ENCODE results near the gene RFX4.

DNA sequence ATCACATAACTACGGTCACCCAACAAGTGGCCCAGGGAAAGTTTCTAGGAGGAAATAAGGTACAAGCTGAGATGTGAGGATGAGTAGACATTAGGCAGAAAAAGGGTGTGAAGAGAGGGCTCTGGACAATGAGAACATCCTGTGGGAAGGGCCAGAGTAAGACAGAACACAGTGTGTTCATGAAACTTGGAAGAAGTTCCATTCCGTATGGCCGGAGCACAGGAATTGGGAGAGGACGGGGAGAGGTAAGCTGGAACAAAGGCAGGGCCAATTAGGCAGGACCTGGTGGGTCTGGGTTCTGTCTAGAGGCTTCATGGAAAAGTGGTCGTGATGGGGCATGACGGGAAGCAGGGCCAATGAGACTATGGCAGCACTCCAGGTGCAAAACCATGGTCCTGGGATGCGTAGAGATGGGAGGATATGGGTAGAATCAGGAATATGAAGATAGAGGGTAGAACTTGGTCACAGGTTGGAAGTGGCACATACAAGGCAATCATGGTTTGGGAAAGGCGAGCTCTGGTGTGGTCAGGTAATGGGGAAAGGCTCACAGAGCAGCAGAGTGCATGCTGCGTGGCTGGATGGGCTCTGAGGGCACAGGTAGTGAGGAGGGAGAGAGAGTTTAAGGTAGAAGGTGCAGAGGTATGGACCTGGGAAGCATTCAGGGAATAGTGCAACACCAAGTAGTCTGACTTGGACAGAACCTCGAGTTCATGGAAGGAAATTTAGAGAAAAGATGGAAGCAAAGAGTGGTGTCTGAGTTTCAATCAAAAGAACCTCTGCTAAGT lies 93.0 kb downstream of the RFX4 start:
- TF ChIP-seq, protein P1, sequence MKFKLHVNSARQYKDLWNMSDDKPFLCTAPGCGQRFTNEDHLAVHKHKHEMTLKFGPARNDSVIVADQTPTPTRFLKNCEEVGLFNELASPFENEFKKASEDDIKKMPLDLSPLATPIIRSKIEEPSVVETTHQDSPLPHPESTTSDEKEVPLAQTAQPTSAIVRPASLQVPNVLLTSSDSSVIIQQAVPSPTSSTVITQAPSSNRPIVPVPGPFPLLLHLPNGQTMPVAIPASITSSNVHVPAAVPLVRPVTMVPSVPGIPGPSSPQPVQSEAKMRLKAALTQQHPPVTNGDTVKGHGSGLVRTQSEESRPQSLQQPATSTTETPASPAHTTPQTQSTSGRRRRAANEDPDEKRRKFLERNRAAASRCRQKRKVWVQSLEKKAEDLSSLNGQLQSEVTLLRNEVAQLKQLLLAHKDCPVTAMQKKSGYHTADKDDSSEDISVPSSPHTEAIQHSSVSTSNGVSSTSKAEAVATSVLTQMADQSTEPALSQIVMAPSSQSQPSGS (IDR thresholded peaks at IDR 0.05; ENCODE audit: low read length): no peak
- TF ChIP-seq SRF (IDR thresholded peaks at IDR 0.05; ENCODE audit: low read depth in 2 of 2, low read length in 2 of 2): no peak
- no peak for TF ChIP-seq KDM1A (IDR thresholded peaks at IDR 0.05; ENCODE audit: borderline replicate concordance)
- TF ChIP-seq SP1 (IDR thresholded peaks at IDR 0.05; ENCODE audit: low read depth, low read length): no peak

Data from GM12878 (cell line).